Measurements from ENCODE around the gene TESMIN.

The TESMIN gene

GRCh38 chr11:68762481-68762880 is 11.2 kb upstream of the TESMIN start:
- no peak for FAIRE-seq

GRCh38 chr11:68761801-68762200 is 10.5 kb upstream of the TESMIN start:
- no peak for FAIRE-seq
- no peak for DNase-seq (ENCODE audit: low spot score)

More at GRCh38 chr11:68762481-68762880, 11.2 kb upstream of the TESMIN start:
- no peak for DNase-seq (ENCODE audit: low spot score)

GRCh38 chr11:68759991-68760390 is 8.7 kb upstream of the TESMIN start:
- DNase-seq (ENCODE audit: low spot score): no peak
- no peak for FAIRE-seq

GRCh38 chr11:68757711-68758110 is 6.4 kb upstream of the TESMIN start:
- DNase-seq (ENCODE audit: low spot score) (no peak), FAIRE-seq (no peak)

- FAIRE-seq (no peak), DNase-seq (ENCODE audit: low spot score) (peak; percentile 21)
Measured at GRCh38 chr11:68756171-68756766, 4.9 kb upstream of the TESMIN start.

GRCh38 chr11:68753300-68753699 is 2.0 kb upstream of the TESMIN start:
- FAIRE-seq (no peak), DNase-seq (ENCODE audit: low spot score) (no peak)

- FAIRE-seq: no peak
- no peak for DNase-seq (ENCODE audit: low spot score)
Measured at GRCh38 chr11:68751004-68751325, 355 bp downstream of the TESMIN start.

- no peak for DNase-seq (ENCODE audit: low spot score)
- no peak for FAIRE-seq
Measured at GRCh38 chr11:68750195-68751003, 921 bp downstream of the TESMIN start.

GRCh38 chr11:68749229-68750123 is 1.8 kb downstream of the TESMIN start:
- DNase-seq (ENCODE audit: low spot score) (no peak), FAIRE-seq (no peak)

GRCh38 chr11:68748061-68748460 is 3.3 kb downstream of the TESMIN start:
- DNase-seq (ENCODE audit: low spot score): no peak
- FAIRE-seq: no peak

- FAIRE-seq (no peak), DNase-seq (ENCODE audit: low spot score) (no peak)
Measured at GRCh38 chr11:68743539-68743938, 7.8 kb downstream of the TESMIN start.

- no peak for DNase-seq (ENCODE audit: low spot score)
- FAIRE-seq: no peak
Measured at GRCh38 chr11:68741463-68741862, 9.9 kb downstream of the TESMIN start.

GRCh38 chr11:68735646-68736045 is 15.7 kb downstream of the TESMIN start:
- FAIRE-seq (no peak), DNase-seq (ENCODE audit: low spot score) (no peak)

GRCh38 chr11:68735125-68735524 is 16.2 kb downstream of the TESMIN start:
- FAIRE-seq (no peak), DNase-seq (ENCODE audit: low spot score) (no peak)

GRCh38 chr11:68734111-68734510 is 17.2 kb downstream of the TESMIN start:
- no peak for FAIRE-seq
- no peak for DNase-seq (ENCODE audit: low spot score)

GRCh38 chr11:68727783-68728182 is 23.5 kb downstream of the TESMIN start:
- DNase-seq (ENCODE audit: low spot score) (no peak), FAIRE-seq (no peak)

- FAIRE-seq: no peak
- DNase-seq (ENCODE audit: low spot score): no peak
Measured at GRCh38 chr11:68724293-68724692, 27.0 kb downstream of the TESMIN start.

GRCh38 chr11:68722143-68722542 is 29.2 kb downstream of the TESMIN start:
- FAIRE-seq: no peak
- no peak for DNase-seq (ENCODE audit: low spot score)

- no peak for FAIRE-seq
- DNase-seq (ENCODE audit: low spot score): no peak
Measured at GRCh38 chr11:68721075-68721474, 30.2 kb downstream of the TESMIN start.

GRCh38 chr11:68715456-68716122 is 35.7 kb downstream of the TESMIN start:
- DNase-seq (ENCODE audit: low spot score) (no peak), FAIRE-seq (no peak)

- no peak for DNase-seq (ENCODE audit: low spot score)
- no peak for FAIRE-seq
Measured at GRCh38 chr11:68714060-68714856, 37.1 kb downstream of the TESMIN start.
